Rectal smooth muscle tissue (tissue), 1 donor: ENCODE results near the gene TMEM43.
A peak's percentile ranks its signal among the peaks of the same experiment; 100 is the strongest.
"Not testable (repeated sequence)": the region's sequence is repeated elsewhere in the genome, so short reads cannot be mapped to it uniquely, and the experiment has no call there.

Experiments
- H3K27ac ChIP-seq: one replicate; pipeline ENCODE4 v1.7.0; 2013; ENCODE audit warnings: low read depth, low read length, inconsistent platforms
- H3K27me3 ChIP-seq: one replicate; pipeline ENCODE4 v1.7.0; 2013; ENCODE audit warnings: low read length; ENCODE audit not compliant: control insufficient read depth, insufficient read depth
- H3K36me3 ChIP-seq: one replicate; pipeline ENCODE4 v1.7.0; 2013; ENCODE audit warnings: low read length; ENCODE audit not compliant: control insufficient read depth, insufficient read depth
- H3K4me1 ChIP-seq: one replicate; pipeline ENCODE4 v1.7.0; 2013; ENCODE audit warnings: low read length; ENCODE audit not compliant: control insufficient read depth, insufficient read depth
- H3K4me3 ChIP-seq: one replicate; pipeline ENCODE4 v1.7.0; 2013; ENCODE audit warnings: low read length
- H3K9ac ChIP-seq: one replicate; pipeline ENCODE4 v1.7.0; 2013; ENCODE audit warnings: low read length

The TMEM43 gene

DNA sequence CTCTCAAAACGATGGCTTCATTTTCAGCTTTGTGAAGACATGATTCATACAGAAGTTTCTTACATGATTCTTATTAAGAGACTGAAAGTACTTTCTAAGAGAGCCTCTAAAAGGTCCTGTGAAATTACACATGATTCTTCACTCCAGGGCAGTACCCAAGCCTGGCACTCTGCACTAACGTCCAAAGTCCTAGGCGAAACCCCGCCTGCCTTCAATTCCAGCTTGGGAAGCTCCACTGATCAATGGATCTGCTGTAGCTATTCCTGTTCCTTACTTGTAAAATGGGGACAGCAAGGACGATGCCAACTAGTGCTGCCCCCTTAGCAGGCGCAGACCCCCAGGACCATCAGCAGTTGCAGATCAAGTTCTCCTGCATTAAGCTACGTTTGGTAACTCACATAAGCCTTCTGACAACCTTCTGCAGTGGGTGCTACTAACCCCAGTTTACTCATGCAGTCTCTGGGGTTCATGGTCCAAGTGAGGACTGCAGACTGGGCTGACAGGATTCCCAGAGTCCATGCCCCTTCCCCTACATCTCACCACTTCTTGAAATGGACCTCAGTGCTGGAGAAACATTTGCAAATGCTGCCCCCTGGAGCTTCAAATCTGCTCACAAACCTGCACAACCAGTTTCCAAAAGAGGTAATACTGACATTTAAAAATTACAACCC is 10.8 kb upstream of the TMEM43 start:
- Histone ChIP-seq H3K27me3 (no peaks in the 10 kb centered on the region), H3K36me3 (peaks cover 26% of the 10 kb centered on the region), H3K9ac (no peak overlapping the region), H3K27ac (no peak overlapping the region), H3K4me1 (no peaks in the 10 kb centered on the region), H3K4me3 (no peak overlapping the region)

DNA sequence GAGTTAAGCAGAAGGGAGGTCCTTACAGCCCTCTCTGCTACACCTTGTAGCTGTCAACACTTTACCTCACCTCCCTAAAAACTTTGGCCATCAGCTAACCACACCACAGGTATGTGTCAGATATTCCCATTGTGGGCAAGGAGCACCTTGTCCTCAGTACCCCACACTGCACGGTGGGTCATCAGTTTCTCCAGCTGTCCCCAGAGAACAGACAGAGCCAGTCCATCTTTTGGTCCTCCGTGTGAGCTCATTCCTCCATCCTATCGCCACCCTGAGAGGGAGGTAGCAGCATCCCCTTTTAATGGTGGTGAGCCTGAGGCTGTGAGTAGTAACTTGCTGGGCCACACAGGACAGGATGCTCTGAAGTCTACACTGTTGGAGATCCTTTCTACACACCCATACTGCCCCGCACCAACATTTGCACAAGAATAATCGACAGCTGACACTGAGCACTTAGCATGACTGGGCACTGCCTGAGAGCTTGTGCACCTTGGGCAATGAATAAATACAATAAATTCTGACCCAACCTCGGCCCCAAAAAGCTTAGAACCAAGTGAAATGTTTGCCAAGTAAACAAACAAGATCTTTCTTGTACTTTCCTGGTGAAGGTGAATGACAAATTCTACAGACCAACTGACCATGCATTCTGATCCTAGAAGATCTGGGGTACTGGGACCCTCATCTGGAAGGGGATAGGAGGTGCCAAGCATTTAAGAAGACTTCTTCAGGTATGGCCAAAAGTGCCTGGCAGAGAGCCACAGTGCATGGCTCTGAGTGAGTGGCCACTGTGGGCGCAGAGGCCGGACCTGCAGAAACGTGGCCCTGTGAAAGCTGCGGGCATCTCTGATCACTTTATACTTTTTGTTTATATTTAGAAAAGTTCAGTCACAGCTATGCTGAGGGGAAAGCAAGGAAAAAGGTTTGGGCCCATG is 7.1 kb upstream of the TMEM43 start:
- H3K27me3 ChIP-seq = no peaks in the 10 kb centered on the region
- peaks cover 24% of the 10 kb centered on the region for H3K36me3 ChIP-seq
- no peak overlapping the region for H3K4me3 ChIP-seq
- H3K27ac ChIP-seq = no peak overlapping the region
- H3K9ac ChIP-seq = no peak overlapping the region
- no peaks in the 10 kb centered on the region for H3K4me1 ChIP-seq

DNA sequence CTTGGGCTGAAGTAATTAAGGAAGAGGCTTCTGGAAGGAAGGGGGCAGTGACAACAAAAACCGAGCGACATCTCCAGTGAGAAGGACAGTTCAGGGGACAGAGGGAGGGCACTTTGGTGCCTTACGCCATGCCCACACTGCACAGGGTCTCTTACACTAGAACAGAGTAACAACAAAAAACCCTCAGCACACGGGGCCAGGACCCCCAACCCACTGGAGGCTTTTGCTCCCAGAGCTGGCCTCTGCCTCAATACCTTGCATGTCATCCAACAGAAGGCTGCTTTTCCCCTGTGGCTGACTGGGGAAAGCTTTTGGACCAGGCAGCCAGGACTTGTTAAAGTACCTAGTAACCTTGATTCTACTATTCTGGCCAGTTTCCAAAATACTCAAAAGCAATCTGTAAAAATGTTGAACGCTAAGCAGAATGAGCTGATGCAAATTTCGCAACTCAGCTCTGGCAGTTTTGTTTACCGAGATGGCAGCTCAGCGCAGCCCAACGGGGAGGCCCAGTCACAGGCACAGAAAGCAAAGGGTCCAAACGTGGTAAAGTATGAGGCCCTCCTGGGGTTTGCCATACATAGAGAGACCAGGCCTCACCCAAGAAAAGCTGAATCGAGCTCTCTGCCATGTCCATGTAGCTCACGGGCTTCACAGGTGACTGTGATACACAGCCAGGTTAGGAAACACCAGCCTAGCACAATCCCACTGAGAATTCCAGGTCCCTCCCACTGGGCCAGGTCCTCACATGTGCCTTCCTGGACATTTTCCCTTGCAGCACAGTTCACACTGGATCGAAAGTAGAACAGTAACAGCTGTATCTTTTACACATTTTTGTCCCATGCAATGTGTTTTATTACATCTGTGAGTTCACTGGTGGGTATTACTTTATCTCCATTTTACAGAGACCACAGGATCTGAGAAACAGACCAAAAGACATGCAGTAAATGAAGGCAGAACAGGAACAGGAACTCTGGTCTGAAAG is 6.2 kb upstream of the TMEM43 start:
- peaks cover 20% of the 10 kb centered on the region for H3K36me3 ChIP-seq
- no peak overlapping the region for H3K9ac ChIP-seq
- H3K4me1 ChIP-seq = peaks cover 3% of the 10 kb centered on the region
- no peak overlapping the region for H3K27ac ChIP-seq
- H3K27me3 ChIP-seq = no peaks in the 10 kb centered on the region
- H3K4me3 ChIP-seq = no peak overlapping the region

DNA sequence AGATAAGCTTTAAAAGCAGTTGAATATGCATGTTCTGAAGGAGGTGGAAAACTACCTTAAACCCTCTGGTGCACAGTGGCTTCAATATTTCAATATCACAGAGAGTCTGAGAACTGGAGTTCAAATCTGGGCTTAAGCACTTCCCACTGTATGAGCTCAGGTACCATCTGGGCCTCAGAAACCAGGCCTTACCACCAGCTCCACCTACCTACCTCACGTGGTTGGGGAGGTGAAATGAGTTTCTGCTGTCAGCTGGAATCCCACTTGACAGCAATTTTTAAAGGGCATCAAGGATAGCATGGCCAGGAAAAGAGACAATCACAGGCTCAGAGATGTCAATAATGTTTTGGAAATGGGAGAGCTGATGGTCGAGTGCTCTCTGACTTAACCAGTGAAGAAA is 5.2 kb upstream of the TMEM43 start:
- no peak overlapping the region for H3K9ac ChIP-seq
- no peaks in the 10 kb centered on the region for H3K27me3 ChIP-seq
- no peak overlapping the region for H3K27ac ChIP-seq
- peaks cover 20% of the 10 kb centered on the region for H3K36me3 ChIP-seq
- no peak overlapping the region for H3K4me3 ChIP-seq
- peaks cover 5% of the 10 kb centered on the region for H3K4me1 ChIP-seq

DNA sequence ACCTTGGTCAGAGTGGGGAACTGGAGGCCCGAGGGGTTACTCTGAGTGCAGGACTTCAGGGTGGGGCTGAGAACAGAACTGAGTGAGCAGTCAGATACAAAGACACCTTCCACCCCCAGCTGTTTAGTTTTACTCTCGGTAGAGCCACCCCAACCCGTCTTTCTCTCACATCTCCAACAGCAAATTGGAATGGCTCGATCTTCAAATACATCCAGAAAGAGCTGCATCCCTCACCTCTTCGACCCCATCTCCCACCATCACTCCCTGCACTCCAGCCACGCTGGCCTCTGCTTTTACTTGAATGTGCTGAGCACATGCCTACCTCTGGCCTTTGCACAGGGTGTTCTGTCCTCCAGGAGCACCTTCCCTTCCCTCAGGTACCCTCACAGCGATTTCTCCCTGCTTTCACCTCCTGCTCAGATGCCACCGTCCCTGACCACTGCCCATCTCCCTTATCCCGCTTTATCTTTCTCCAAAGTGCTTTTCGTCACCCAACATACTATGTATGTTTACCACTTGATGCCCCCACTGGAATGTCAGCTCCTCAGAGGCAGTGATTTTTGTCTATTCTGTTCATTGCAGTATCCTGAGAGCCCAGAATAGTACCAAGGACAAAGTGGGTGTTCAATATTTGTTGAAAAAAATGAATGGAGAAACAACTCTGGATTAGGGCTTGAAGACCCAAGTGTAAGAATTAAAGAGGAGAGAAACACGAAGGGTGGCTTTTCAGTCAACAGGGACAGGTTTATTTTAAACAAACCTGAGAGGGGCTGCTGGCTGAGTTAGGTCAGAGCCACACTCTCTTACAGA is 4.5 kb upstream of the TMEM43 start:
- H3K27ac ChIP-seq = no peak overlapping the region

DNA sequence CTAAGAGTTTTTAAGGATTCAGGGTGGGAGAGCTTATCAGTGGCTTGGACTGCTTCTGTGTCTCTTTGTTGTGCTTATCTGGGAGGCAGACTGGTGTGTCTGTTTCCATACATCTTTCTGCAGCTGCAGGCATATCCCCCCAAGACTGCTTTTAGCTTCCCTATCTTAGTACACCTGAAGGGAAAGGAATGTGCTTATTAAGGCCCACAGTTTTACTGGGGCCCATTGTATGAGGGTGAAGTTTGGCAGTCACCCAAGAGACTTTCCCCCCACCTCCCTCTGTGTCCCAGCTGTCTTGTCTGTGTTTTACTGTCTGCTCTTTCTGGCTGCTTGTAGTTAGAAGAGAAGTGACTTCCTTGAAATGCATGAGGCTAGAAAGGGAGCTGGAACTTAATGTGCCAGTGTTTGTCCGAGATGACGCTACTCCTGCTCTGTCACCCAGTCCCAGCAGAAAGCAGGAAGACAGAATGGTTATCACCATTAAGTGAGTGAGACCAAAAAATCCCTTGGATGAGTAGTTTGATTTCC is 3.9 kb upstream of the TMEM43 start:
- not testable (repeated sequence) for H3K36me3 ChIP-seq, H3K27me3 ChIP-seq, H3K4me3 ChIP-seq, H3K27ac ChIP-seq, H3K9ac ChIP-seq, H3K4me1 ChIP-seq

More for the DNA sequence above, 4.5 kb upstream of the TMEM43 start:
- no peak overlapping the region for H3K4me3 ChIP-seq
- H3K27me3 ChIP-seq = no peaks in the 10 kb centered on the region
- peaks cover 5% of the 10 kb centered on the region for H3K4me1 ChIP-seq
- peaks cover 15% of the 10 kb centered on the region for H3K36me3 ChIP-seq
- H3K9ac ChIP-seq = no peak overlapping the region

DNA sequence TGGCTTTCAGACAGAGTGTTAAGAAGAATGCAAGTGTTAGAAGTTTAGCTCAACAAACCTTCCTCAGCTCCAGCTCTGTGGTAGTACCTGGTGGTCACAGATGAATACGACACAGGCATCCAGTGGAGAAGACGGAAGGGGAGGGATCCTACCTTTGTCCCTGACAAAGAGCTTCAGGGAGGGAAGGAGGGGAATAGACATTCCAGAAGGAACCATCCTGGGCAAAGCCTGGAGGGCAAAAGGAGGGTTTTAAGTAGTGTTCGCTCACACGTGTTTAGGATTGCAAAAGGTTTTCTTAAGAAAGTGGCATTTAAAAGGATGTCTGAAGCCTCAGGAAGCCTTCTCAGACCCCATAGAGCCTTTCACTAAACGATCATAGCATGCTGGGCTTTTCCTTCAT is 3.0 kb upstream of the TMEM43 start:
- Histone ChIP-seq H3K4me3 (no peak overlapping the region), H3K27me3 (no peaks in the 10 kb centered on the region), H3K9ac (no peak overlapping the region), H3K4me1 (peaks cover 15% of the 10 kb centered on the region), H3K27ac (no peak overlapping the region), H3K36me3 (peaks cover 7% of the 10 kb centered on the region)

DNA sequence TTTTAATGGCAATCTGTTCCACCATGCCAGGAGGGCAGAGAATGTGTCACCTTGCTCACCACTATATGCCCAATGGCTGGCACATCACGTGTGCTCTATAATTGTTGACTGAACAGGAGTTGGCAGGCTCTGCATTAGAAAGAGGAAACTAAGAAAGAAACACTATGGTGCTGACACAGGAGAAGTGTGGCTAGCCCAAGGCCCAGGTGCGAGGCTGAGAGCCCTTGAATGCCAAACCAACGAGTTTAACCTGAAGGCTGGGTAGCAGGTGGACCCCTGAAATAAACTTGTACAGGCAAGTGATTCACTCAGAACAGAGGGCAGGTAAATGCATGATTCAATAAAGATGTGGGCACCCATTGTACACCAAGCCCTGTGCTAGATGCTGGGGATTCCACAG is 2.6 kb upstream of the TMEM43 start:
- Histone ChIP-seq H3K4me1 (peaks cover 19% of the 10 kb centered on the region), H3K36me3 (peaks cover 7% of the 10 kb centered on the region), H3K9ac (no peak overlapping the region), H3K4me3 (no peak overlapping the region), H3K27me3 (no peaks in the 10 kb centered on the region), H3K27ac (no peak overlapping the region)

DNA sequence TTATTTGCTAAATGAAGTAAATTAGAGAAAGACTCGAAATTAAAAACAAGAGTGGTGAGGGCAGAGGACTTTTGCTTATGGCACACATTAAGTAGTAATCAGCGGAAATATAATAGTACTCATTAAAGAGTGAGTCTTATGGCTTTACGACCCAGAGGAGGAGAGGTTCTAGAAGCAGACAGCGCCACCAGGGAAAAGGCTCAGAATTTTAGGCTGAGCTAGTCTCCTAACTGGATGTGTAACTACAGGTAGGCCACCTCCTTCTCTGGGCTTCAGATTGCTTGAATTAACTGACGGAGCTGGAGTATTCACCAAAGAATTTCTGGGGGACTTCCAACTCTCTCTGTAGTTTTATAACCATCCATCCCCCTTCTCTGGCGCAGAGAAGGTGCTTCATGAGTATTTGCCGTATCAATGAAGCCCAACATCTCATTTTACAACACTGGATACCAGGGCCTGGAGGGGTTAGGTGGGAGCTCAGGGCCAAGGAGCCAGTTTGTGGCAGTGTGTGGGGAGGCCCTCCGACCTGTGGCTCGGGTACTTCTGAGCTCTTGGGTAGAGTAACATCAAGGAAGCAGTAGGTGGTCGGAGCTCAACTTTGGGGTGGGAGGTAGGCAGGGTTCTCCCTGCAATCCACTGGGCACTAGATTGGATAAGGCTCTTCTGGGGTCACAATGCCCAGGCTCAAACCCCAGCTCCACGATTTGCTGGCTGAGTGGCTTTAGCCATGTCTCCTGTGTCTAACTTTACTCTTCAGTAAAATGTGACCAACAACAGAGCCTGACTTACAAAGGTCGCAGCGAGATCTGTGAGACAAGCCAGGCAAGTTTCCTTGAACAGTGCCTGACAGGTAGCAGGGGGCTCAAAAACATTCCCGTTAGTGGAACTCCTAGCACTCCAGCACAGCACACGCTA is 1.3 kb upstream of the TMEM43 start:
- H3K4me1 ChIP-seq = peaks cover 24% of the 10 kb centered on the region
- H3K27me3 ChIP-seq = no peaks in the 10 kb centered on the region
- H3K27ac ChIP-seq = peak overlapping the region; percentile 76
- peaks cover 8% of the 10 kb centered on the region for H3K36me3 ChIP-seq
- peak overlapping the region; percentile 92 for H3K4me3 ChIP-seq
- peak overlapping the region; percentile 58 for H3K9ac ChIP-seq

DNA sequence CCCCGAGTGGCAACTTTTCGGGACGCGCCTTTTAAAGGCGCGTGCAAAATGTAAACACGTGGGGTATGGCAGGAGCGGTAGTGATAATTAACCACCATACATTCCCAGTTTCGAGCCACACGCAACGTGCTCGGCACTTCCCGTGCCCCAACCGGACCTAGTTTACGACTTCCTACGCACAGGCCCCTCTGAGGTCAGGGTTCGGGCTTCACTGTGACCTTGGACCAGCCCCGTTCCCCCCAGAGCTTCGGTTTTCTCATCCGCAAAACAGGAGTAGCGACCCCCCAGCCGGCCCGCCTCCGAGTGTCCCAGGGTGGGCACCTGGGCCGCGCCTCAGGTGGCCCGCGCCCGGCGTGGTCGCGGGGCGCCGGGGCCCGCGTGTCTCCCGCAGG is 633 bp upstream of the TMEM43 start:
- Histone ChIP-seq H3K9ac (peak overlapping the region; percentile 58), H3K4me3 (peak overlapping the region; percentile 92), H3K4me1 (peaks cover 24% of the 10 kb centered on the region), H3K36me3 (peaks cover 12% of the 10 kb centered on the region), H3K27me3 (no peaks in the 10 kb centered on the region), H3K27ac (peak overlapping the region; percentile 76)
